Trophoblast cell (in vitro differentiated cells and primary cell): ENCODE data around the gene ASB7.

ENCODE experiments used
- DNase-seq, 2 donors: peaks; one replicate each; pipeline ENCODE4 v3.0.0-alpha.2; 2016
- H2AFZ ChIP-seq: 2 replicates; pipeline ENCODE4 v1.6.1; 2013; ENCODE audit warnings: low read length, moderate library complexity, mild to moderate bottlenecking; ENCODE audit not compliant: insufficient read depth, poor library complexity
- H2AK5ac ChIP-seq: 2 replicates; pipeline ENCODE4 v1.6.1; 2013; ENCODE audit warnings: mild to moderate bottlenecking, low read length
- H2BK120ac ChIP-seq: 2 replicates; pipeline ENCODE4 v1.6.1; 2013; ENCODE audit warnings: low read length, mild to moderate bottlenecking, moderate library complexity; ENCODE audit not compliant: insufficient read depth, poor library complexity
- H2BK12ac ChIP-seq: 2 replicates; pipeline ENCODE4 v1.6.1; 2013; ENCODE audit warnings: mild to moderate bottlenecking, low read length, moderate library complexity
- H2BK5ac ChIP-seq: 2 replicates; pipeline ENCODE4 v1.6.1; 2013; ENCODE audit warnings: low read length, low read depth, moderate library complexity, mild to moderate bottlenecking; ENCODE audit not compliant: poor library complexity
- H3K14ac ChIP-seq: 2 replicates; pipeline ENCODE4 v1.6.1; 2013; ENCODE audit warnings: mild to moderate bottlenecking, low read length
- H3K18ac ChIP-seq: 2 replicates; pipeline ENCODE4 v1.6.1; 2013; ENCODE audit warnings: mild to moderate bottlenecking, low read length
- H3K23ac ChIP-seq: 2 replicates; pipeline ENCODE4 v1.6.1; 2013; ENCODE audit warnings: low read length
- H3K27ac ChIP-seq: 2 replicates; pipeline ENCODE4 v1.5.1; 2013; ENCODE audit warnings: low read depth, mild to moderate bottlenecking, inconsistent platforms, low read length, moderate library complexity
- H3K27me3 ChIP-seq: 2 replicates; pipeline ENCODE4 v1.6.1; 2013; ENCODE audit warnings: inconsistent platforms, mild to moderate bottlenecking, low read length, moderate library complexity; ENCODE audit not compliant: insufficient read depth
- H3K36me3 ChIP-seq, 2 experiments: 1 replicate in 1 of 2; 2 replicates in 1 of 2; pipeline ENCODE4 v1.6.1; 2013; ENCODE audit warnings: low read length in 2 of 2, mild to moderate bottlenecking in 2 of 2, moderate library complexity in 1 of 2; ENCODE audit not compliant: insufficient read depth in 2 of 2, control insufficient read depth in 1 of 2
- H3K4ac ChIP-seq: 2 replicates; pipeline ENCODE4 v1.6.1; 2013; ENCODE audit warnings: low read depth, mild to moderate bottlenecking, low read length, moderate library complexity
- H3K4me1 ChIP-seq, 2 experiments: 1 replicate in 1 of 2; 2 replicates in 1 of 2; pipeline ENCODE4 v1.6.1; 2013; ENCODE audit warnings: low read length in 2 of 2, mild to moderate bottlenecking in 2 of 2, moderate library complexity in 1 of 2; ENCODE audit not compliant: insufficient read depth in 2 of 2, control insufficient read depth in 1 of 2
- H3K4me2 ChIP-seq: 2 replicates; pipeline ENCODE4 v1.6.1; 2013; ENCODE audit warnings: inconsistent platforms, mild to moderate bottlenecking, low read length, moderate library complexity
- H3K4me3 ChIP-seq: 2 replicates; pipeline ENCODE4 v1.5.1; 2013; ENCODE audit warnings: mild to moderate bottlenecking, low read depth, low read length, inconsistent platforms
- H3K79me1 ChIP-seq: one replicate; pipeline ENCODE4 v1.6.1; 2013; ENCODE audit warnings: low read length
- H3K79me2 ChIP-seq: 2 replicates; pipeline ENCODE4 v1.6.1; 2013; ENCODE audit warnings: low read length, mild to moderate bottlenecking; ENCODE audit not compliant: control insufficient read depth, insufficient read depth, poor library complexity
- H3K9ac ChIP-seq: 2 replicates; pipeline ENCODE4 v1.6.1; 2013; ENCODE audit warnings: mild to moderate bottlenecking, low read length
- H3K9me3 ChIP-seq: 2 replicates; pipeline ENCODE4 v1.6.1; 2013; ENCODE audit warnings: low read depth, mild to moderate bottlenecking, control low read depth, inconsistent platforms, low read length; ENCODE audit not compliant: insufficient read depth
- H4K12ac ChIP-seq: 2 replicates; pipeline ENCODE4 v1.6.1; 2013; ENCODE audit warnings: low read depth, mild to moderate bottlenecking, low read length, moderate library complexity
- H4K8ac ChIP-seq: 2 replicates; pipeline ENCODE4 v1.6.1; 2013; ENCODE audit warnings: low read depth, mild to moderate bottlenecking, low read length, moderate library complexity
- H4K91ac ChIP-seq: one replicate; pipeline ENCODE4 v1.6.1; 2013; ENCODE audit warnings: low read depth, mild to moderate bottlenecking, low read length, moderate library complexity
- WGBS: extraction: QIAGEN DNeasy Blood & Tissue Kit; methylation state at CpG from one replicate; pipeline ENCODE4 v1.1.7; 2013; ENCODE audit warnings: missing lambda C conversion rate; ENCODE audit not compliant: insufficient read length, insufficient coverage; ENCODE audit errors: extremely low coverage; 5-methylcytosine and 5-hydroxymethylcytosine counted together

The ASB7 gene

DNA sequence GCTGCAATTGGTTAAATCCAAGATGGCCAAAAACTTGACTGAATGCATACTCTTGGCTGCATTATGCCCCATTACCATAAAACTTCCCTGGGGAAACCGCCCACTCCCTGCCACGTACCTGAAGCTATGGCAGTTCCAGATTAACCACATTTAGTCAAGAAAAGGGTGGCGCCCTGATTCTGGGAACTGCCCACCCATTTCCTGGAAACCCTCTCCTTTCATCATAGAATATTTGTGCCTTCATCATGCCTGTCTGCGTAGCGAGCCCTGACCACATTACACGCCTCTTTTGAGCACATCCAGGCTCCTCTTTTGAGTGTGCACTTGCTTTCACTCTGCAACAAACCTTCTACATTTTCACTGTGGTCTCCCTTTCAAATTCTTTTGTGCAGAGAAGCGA, 5.6 kb upstream of the ASB7 start:
- H2AK5ac ChIP-seq = no peak overlapping the region
- no peak overlapping the region for H2BK5ac ChIP-seq
- H3K27me3 ChIP-seq = no peaks in the 10 kb centered on the region
- H2BK12ac ChIP-seq = no peak overlapping the region
- H3K14ac ChIP-seq = no peak overlapping the region
- no peak overlapping the region for H3K27ac ChIP-seq
- WGBS = no CpG with 5 or more reads among the region's 7 CpGs
- H3K4me2 ChIP-seq = no peak overlapping the region
- no peaks in the 10 kb centered on the region for H3K9me3 ChIP-seq
- no peak overlapping the region for H3K4ac ChIP-seq
- no peak overlapping the region for H4K8ac ChIP-seq
- H2AFZ ChIP-seq = no peak overlapping the region
- H4K91ac ChIP-seq = no peak overlapping the region
- H2BK120ac ChIP-seq = no peak overlapping the region
- H3K79me1 ChIP-seq = peaks cover 2% of the 10 kb centered on the region
- DNase-seq = peak in 1 of 2 donors; percentile 11
- H3K18ac ChIP-seq = no peak overlapping the region
- H3K9ac ChIP-seq = no peak overlapping the region
- peaks cover 5% of the 10 kb centered on the region for H3K79me2 ChIP-seq
- no peak overlapping the region for H3K23ac ChIP-seq
- no peak overlapping the region for H4K12ac ChIP-seq
- H3K4me3 ChIP-seq = no peak overlapping the region
- no peaks in the 10 kb centered on the region for H3K36me3 ChIP-seq
- peaks cover 5 to 6% of the 10 kb centered on the region in 2 experiments for H3K4me1 ChIP-seq

DNA sequence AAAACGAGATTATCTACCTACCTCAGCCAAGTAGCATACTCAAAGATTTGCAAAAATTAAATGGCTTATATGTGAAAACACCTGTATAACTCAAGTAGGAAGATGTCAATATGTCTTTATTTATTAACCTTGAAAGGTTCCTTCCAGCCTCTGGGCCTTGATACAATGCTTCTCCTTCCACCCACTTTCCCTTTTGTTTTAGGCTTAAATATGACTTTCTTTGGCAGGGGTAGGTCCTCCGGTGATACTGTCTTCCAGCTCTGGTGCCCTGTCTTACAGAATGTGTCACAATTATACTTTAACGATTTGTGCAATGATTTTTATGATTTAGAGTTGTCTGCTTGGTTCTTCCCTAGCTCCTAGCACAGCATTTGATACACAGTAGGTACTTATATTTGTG, 4.5 kb upstream of the ASB7 start:
- Histone ChIP-seq H3K14ac (no peak overlapping the region), H3K4me1 (peaks cover 5 to 6% of the 10 kb centered on the region in 2 experiments), H3K9me3 (no peaks in the 10 kb centered on the region), H2AFZ (no peak overlapping the region), H3K4me2 (no peak overlapping the region), H3K36me3 (no peaks in the 10 kb centered on the region), H4K8ac (no peak overlapping the region), H3K23ac (no peak overlapping the region), H3K79me2 (peaks cover 11% of the 10 kb centered on the region), H2BK120ac (no peak overlapping the region), H3K27ac (no peak overlapping the region), H2AK5ac (no peak overlapping the region), H3K4ac (no peak overlapping the region), H2BK5ac (no peak overlapping the region), H3K18ac (no peak overlapping the region), H3K4me3 (no peak overlapping the region), H4K91ac (no peak overlapping the region), H3K9ac (no peak overlapping the region), H2BK12ac (no peak overlapping the region), H3K79me1 (peaks cover 8% of the 10 kb centered on the region), H3K27me3 (no peaks in the 10 kb centered on the region), H4K12ac (no peak overlapping the region)
- no CpG with 5 or more reads among the region's 3 CpGs for WGBS
- DNase-seq = no peak

DNA sequence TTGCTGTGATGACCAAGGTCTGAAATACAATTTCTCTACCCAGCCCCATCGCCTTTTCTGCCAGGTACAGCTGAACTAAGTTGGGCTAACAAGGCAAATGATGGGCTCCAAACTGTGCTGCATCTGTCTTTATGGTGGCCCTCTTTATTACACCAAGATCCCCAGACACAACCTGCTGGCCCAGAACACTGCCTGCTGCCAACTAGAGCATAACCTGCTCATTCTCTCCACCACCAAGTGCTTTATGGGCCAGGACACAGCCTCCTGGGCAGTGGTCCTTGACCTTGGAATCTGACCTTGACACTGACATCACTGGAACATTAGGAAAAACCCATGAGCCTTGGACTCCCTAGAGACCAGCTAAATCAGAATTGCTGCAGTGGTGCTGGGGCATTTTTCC, 3.7 kb upstream of the ASB7 start:
- DNase-seq = no peak
- no peak overlapping the region for H3K4me3 ChIP-seq
- no peak overlapping the region for H3K4ac ChIP-seq
- H3K18ac ChIP-seq = no peak overlapping the region
- no peaks in the 10 kb centered on the region for H3K9me3 ChIP-seq
- H3K4me1 ChIP-seq = peaks cover 5 to 6% of the 10 kb centered on the region in 2 experiments
- no peak overlapping the region for H3K27ac ChIP-seq
- H2BK120ac ChIP-seq = no peak overlapping the region
- H3K79me2 ChIP-seq = peaks cover 11% of the 10 kb centered on the region
- no peak overlapping the region for H3K4me2 ChIP-seq
- H3K36me3 ChIP-seq = no peaks in the 10 kb centered on the region
- H2AK5ac ChIP-seq = no peak overlapping the region
- H3K14ac ChIP-seq = no peak overlapping the region
- H2AFZ ChIP-seq = no peak overlapping the region
- H4K12ac ChIP-seq = no peak overlapping the region
- H3K23ac ChIP-seq = no peak overlapping the region
- H2BK12ac ChIP-seq = no peak overlapping the region
- no peak overlapping the region for H2BK5ac ChIP-seq
- no peak overlapping the region for H3K9ac ChIP-seq
- H3K79me1 ChIP-seq = peaks cover 8% of the 10 kb centered on the region
- no CpG with 5 or more reads among the region's 1 CpG for WGBS
- H4K8ac ChIP-seq = no peak overlapping the region
- H4K91ac ChIP-seq = no peak overlapping the region
- no peaks in the 10 kb centered on the region for H3K27me3 ChIP-seq

DNA sequence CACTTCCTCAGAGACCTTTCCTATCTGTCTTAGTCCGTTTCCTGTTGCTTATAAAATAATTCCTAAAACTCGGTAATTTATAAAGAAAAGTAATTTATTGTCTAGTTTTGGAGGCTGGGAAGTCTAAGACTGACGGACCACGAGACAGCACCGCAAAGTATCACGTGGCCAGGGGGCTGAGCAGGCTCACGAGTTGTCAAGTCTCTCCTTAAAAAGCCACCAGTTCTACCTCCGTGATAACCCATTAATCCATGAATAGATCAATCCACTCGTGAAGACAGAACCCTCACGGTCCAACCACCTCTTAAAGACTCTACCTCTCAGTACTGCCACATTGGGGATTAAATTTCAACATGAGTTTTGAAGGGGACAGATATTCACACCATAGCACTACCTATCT, 1.2 kb upstream of the ASB7 start:
- H4K91ac ChIP-seq = no peak overlapping the region
- no peak overlapping the region for H3K14ac ChIP-seq
- H3K79me1 ChIP-seq = peaks cover 8% of the 10 kb centered on the region
- H3K18ac ChIP-seq = no peak overlapping the region
- H2BK120ac ChIP-seq = no peak overlapping the region
- H2BK5ac ChIP-seq = no peak overlapping the region
- H3K9me3 ChIP-seq = no peaks in the 10 kb centered on the region
- no peaks in the 10 kb centered on the region for H3K27me3 ChIP-seq
- H4K8ac ChIP-seq = no peak overlapping the region
- H3K4me1 ChIP-seq = peaks cover 5 to 6% of the 10 kb centered on the region in 2 experiments
- peaks cover 11% of the 10 kb centered on the region for H3K79me2 ChIP-seq
- no CpG with 5 or more reads among the region's 10 CpGs for WGBS
- no peaks in the 10 kb centered on the region for H3K36me3 ChIP-seq
- no peak overlapping the region for H4K12ac ChIP-seq
- H3K27ac ChIP-seq = no peak overlapping the region
- no peak overlapping the region for H2AK5ac ChIP-seq
- peak overlapping the region; percentile 27 for H3K4ac ChIP-seq
- peak overlapping the region; percentile 86 for H3K4me2 ChIP-seq
- no peak overlapping the region for H3K4me3 ChIP-seq
- H3K23ac ChIP-seq = no peak overlapping the region
- H3K9ac ChIP-seq = no peak overlapping the region
- H2BK12ac ChIP-seq = no peak overlapping the region
- no peak for DNase-seq
- H2AFZ ChIP-seq = peak overlapping the region; percentile 45
